HCT116 (cell line): ENCODE measurements around the gene CCDC185. TPM values are rescaled to one million over a fixed set of nuclear protein-coding genes. Genes with fewer than 3 reads are reported as not detected.
A peak's percentile ranks its signal among the peaks of the same experiment; 100 is the strongest.

Experiments
- ATAC-seq: fragments of 200-7000 bp; cut with Tn5 transposase; 2 replicates; pipeline ENCODE4 v1.9.1; 2020; ENCODE audit warnings: mild to moderate bottlenecking, moderate library complexity
- BruUV-seq: library from RNA; stranded (reverse); fragments of 400-500 nt; replicated peaks from 2 replicates; lab custom pipeline; 2021; lab: Mats Ljungman, UMichigan
- CTCF ChIA-PET: fragments of 300-600 bp; sonication (Branson Sonifier 250); formaldehyde crosslinking; loops from one replicate; lab custom pipeline; 2021; ENCODE audit warnings: antibody characterized with exemption; lab: Charles Lee
- POLR2A ChIA-PET: fragments of 300-600, 350-600 bp; sonication (Branson Sonifier 250); formaldehyde crosslinking; loops from one replicate; lab custom pipeline; 2021; ENCODE audit warnings: antibody characterized with exemption; lab: Charles Lee
- RAD21 ChIA-PET, 2 experiments: fragments of 300-600 bp; sonication (Branson Sonifier 250); formaldehyde crosslinking; loops; one replicate each; lab custom pipeline; 2023; ENCODE audit warnings: low total read pairs in 2 of 2; ENCODE audit not compliant: uncharacterized antibody in 2 of 2, unreplicated experiment in 2 of 2, low non-redundant PET in 1 of 2; lab: Charles Lee
- DNase-seq: peaks from one replicate; pipeline ENCODE4 v3.0.0-alpha.2; 2010; ENCODE audit warnings: low read depth, low spot score
- H2AFZ ChIP-seq: fragments of 200-600 bp; shearing (Covaris generic), sonication (generic); 2 replicates; pipeline ENCODE4 v1.6.1; 2017; ENCODE audit warnings: low read depth, mixed run types, mixed read lengths, antibody characterized with exemption, low read length; ENCODE audit not compliant: poor library complexity, severe bottlenecking
- H3K27ac ChIP-seq: 2 replicates; pipeline ENCODE4 v1.5.1; 2012; ENCODE audit warnings: low read depth, low read length
- H3K27me3 ChIP-seq: fragments of 200-600 bp; sonication (generic); 2 replicates; pipeline ENCODE4 v1.6.1; 2016; ENCODE audit warnings: mixed run types, low read length, mixed read lengths; ENCODE audit not compliant: insufficient read depth
- H3K36me3 ChIP-seq, 2 experiments: fragments of 200-500 bp in 1 of 2; fragments of 200-600 bp in 1 of 2; sonication (Bioruptor generic) in 1 of 2; sonication (generic) in 1 of 2; 2 replicates each; pipeline versions ENCODE4 v1.5.1 to v1.6.1; 2014 to 2016; ENCODE audit warnings: low read length in 2 of 2, inconsistent platforms in 1 of 2, mixed read lengths in 1 of 2, mixed run types in 1 of 2; ENCODE audit not compliant: insufficient read depth in 2 of 2, control insufficient read depth in 1 of 2
- H3K4me1 ChIP-seq, 2 experiments: fragments of 200-600 bp in 1 of 2; sonication (generic) in 1 of 2; 2 replicates each; pipeline versions ENCODE4 v1.5.1 to v1.6.1; 2012 to 2017; ENCODE audit warnings: low read length in 2 of 2, inconsistent platforms in 1 of 2, mild to moderate bottlenecking in 1 of 2, mixed read lengths in 1 of 2, mixed run types in 1 of 2, moderate library complexity in 1 of 2; ENCODE audit not compliant: insufficient read depth in 2 of 2, control insufficient read depth in 1 of 2
- H3K4me2 ChIP-seq: fragments of 200-600 bp; sonication (generic); 2 replicates; pipeline ENCODE4 v1.6.1; 2017; ENCODE audit warnings: mixed run types, low read length, mixed read lengths
- H3K4me3 ChIP-seq, 2 experiments: fragments of 200-600 bp in 1 of 2; sonication (generic) in 1 of 2; replicated peaks in 1 of 2; 2 replicates each; pipeline ENCODE4 v1.5.1; 2011 to 2016; ENCODE audit warnings: low read length in 2 of 2, control low read depth in 1 of 2, low read depth in 1 of 2, mild to moderate bottlenecking in 1 of 2, mixed read lengths in 1 of 2, mixed run types in 1 of 2
- H3K79me2 ChIP-seq: fragments of 200-600 bp; sonication (generic); 2 replicates; pipeline ENCODE4 v1.6.1; 2017; ENCODE audit warnings: mild to moderate bottlenecking, mixed run types, low read length, moderate library complexity, mixed read lengths; ENCODE audit not compliant: insufficient read depth
- H3K9ac ChIP-seq: fragments of 200-600 bp; sonication (generic); 2 replicates; pipeline ENCODE4 v1.6.1; 2016; ENCODE audit warnings: low read length, mixed read lengths
- H3K9me2 ChIP-seq: fragments of 200-600 bp; sonication (generic), shearing (Covaris generic); 2 replicates; pipeline ENCODE4 v1.6.1; 2017; ENCODE audit warnings: mixed run types, mild to moderate bottlenecking, moderate library complexity; ENCODE audit not compliant: insufficient read depth
- H3K9me3 ChIP-seq, 2 experiments: fragments of 200-500 bp in 1 of 2; fragments of 200-600 bp in 1 of 2; sonication (Bioruptor generic) in 1 of 2; sonication (generic) in 1 of 2; 2 replicates each; pipeline ENCODE4 v1.6.1; 2014 to 2017; ENCODE audit warnings: low read length in 2 of 2, mixed read lengths in 2 of 2, inconsistent platforms in 1 of 2, low read depth in 1 of 2, mild to moderate bottlenecking in 1 of 2, mixed run types in 1 of 2, moderate library complexity in 1 of 2; ENCODE audit not compliant: control insufficient read depth in 1 of 2, insufficient read depth in 1 of 2
- H4K20me1 ChIP-seq: fragments of 200-600 bp; sonication (generic), shearing (Covaris generic); 2 replicates; pipeline ENCODE4 v1.6.1; 2017; ENCODE audit warnings: mixed run types, mild to moderate bottlenecking, moderate library complexity; ENCODE audit not compliant: insufficient read depth
- CBX3 ChIP-seq: IDR thresholded peaks from 2 replicates; pipeline ENCODE4 v1.6.1; 2012; ENCODE audit warnings: low read depth
- CEBPB ChIP-seq: IDR thresholded peaks from 2 replicates; pipeline ENCODE4 v1.6.1; 2012; ENCODE audit warnings: low read depth
- CTCF ChIP-seq, 3 experiments: fragments of 200-600 bp in 1 of 3; sonication (generic) in 1 of 3; IDR thresholded peaks in 2 of 3; conservative IDR thresholded peaks in 1 of 3; 2 replicates each; pipeline ENCODE4 v1.5.1; 2012 to 2017; ENCODE audit warnings: low read depth in 2 of 3, low read length in 2 of 3, antibody characterized with exemption in 1 of 3, borderline replicate concordance in 1 of 3, control low read depth in 1 of 3, mild to moderate bottlenecking in 1 of 3, mixed read lengths in 1 of 3, mixed run types in 1 of 3, moderate library complexity in 1 of 3; ENCODE audit not compliant: insufficient read depth in 1 of 3
- EGR1 ChIP-seq: IDR thresholded peaks from 2 replicates; pipeline ENCODE4 v1.6.1; 2012; ENCODE audit warnings: low read depth
- EZH2 ChIP-seq: fragments of 200-600 bp; sonication (generic); IDR thresholded peaks from 2 replicates; pipeline ENCODE4 v1.6.1; 2017; ENCODE audit warnings: antibody characterized with exemption, mixed run types
- EZH2phosphoT487 ChIP-seq: fragments of 200-600 bp; IDR thresholded peaks from 2 replicates; pipeline ENCODE4 v1.6.1; 2018; ENCODE audit warnings: antibody characterized with exemption, borderline replicate concordance
- POLR2A ChIP-seq: IDR thresholded peaks from 2 replicates; pipeline ENCODE4 v1.7.0; 2011; ENCODE audit warnings: borderline replicate concordance; ENCODE audit not compliant: insufficient read depth, insufficient read length; ENCODE audit errors: extremely low read depth
- POLR2AphosphoS5 ChIP-seq: IDR thresholded peaks from 2 replicates; pipeline ENCODE4 v1.6.1; 2011; ENCODE audit warnings: mild to moderate bottlenecking, low read depth, low read length, moderate library complexity
- RAD21 ChIP-seq: IDR thresholded peaks from 2 replicates; pipeline ENCODE4 v1.6.1; 2012; ENCODE audit warnings: low read depth, mild to moderate bottlenecking
- SP1 ChIP-seq: IDR thresholded peaks from 2 replicates; pipeline ENCODE4 v1.6.1; 2012; ENCODE audit warnings: low read depth
- SRF ChIP-seq: IDR thresholded peaks from 2 replicates; pipeline ENCODE4 v1.6.1; 2012; ENCODE audit warnings: low read depth
- ZBTB33 ChIP-seq: IDR thresholded peaks from 2 replicates; pipeline ENCODE4 v1.6.1; 2011; ENCODE audit warnings: mild to moderate bottlenecking, low read length, moderate library complexity; ENCODE audit not compliant: insufficient replicate concordance; ENCODE audit errors: extremely low read depth
- ZFX ChIP-seq: fragments of 450-650 bp; IDR thresholded peaks from 2 replicates; pipeline ENCODE4 v1.6.1; 2017
- ZNF274 ChIP-seq: fragments of 200-500 bp; sonication (Bioruptor generic); IDR thresholded peaks from 2 replicates; pipeline ENCODE4 v1.6.1; 2014; ENCODE audit warnings: mild to moderate bottlenecking, low read depth, low read length, inconsistent platforms
- intact Hi-C: fragments of 100-400 bp; cut with micrococcal nuclease; formaldehyde crosslinking; loops from 2 replicates; pipeline ENCODE4 v1.10.0; 2022
- total RNA-seq: library from RNA; stranded (reverse); gene quantifications from one replicate; pipeline ENCODE4 v1.2.1, GENCODE V29; 2021; ENCODE audit not compliant: unreplicated experiment

CCDC185 gene
- total RNA-seq, 1 experiment from 2014 or later: not detected

DNA sequence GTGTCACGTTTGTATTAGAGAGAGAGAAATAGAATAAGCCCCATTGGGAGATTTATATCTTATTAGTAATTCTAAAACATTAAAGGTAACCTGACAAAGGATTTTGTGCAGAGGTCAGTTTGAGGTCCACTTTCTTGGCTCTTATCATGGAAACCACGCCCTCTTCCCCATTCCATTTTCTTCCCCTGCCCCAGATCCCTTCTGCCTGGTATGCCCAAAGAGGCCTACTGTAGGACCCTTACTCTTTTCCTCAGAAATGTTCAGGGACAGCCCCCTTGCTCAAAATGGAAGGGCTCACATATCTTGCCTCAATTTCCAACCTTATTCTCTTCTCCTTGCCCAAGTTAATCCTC, 9.6 kb downstream of the CCDC185 start:
- H4K20me1 ChIP-seq: no peaks in the 10 kb centered on the region
- peak overlapping the region; percentile 85 for H2AFZ ChIP-seq
- no peak overlapping the region for H3K9ac ChIP-seq
- no peaks in the 10 kb centered on the region for H3K79me2 ChIP-seq
- RAD21 ChIA-PET: no interaction called here
- no peak for DNase-seq
- H3K27me3 ChIP-seq: no peaks in the 10 kb centered on the region
- no peaks in the 10 kb centered on the region for H3K9me3 ChIP-seq
- no peak overlapping the region for H3K4me3 ChIP-seq
- H3K4me2 ChIP-seq: peak overlapping the region; percentile 60
- H3K27ac ChIP-seq: no peak overlapping the region
- peaks cover 11 to 19% of the 10 kb centered on the region in 2 experiments for H3K4me1 ChIP-seq
- TF ChIP-seq ZNF274: no peak
- no peak for TF ChIP-seq ZBTB33
- no peak for TF ChIP-seq POLR2A
- no peak for TF ChIP-seq ZFX
- CTCF ChIA-PET: no interaction called here
- intact Hi-C loops: no loop called here
- BruUV-seq: no TSS peak
- POLR2A ChIA-PET: no interaction called here
- peak; percentile 50 for ATAC-seq
- no peaks in the 10 kb centered on the region for H3K36me3 ChIP-seq
- no peaks in the 10 kb centered on the region for H3K9me2 ChIP-seq

GRCh38 chr1:223403184-223403815, 10.1 kb downstream of the CCDC185 start:
- no peak for DNase-seq
- Histone ChIP-seq H3K9ac (no peak overlapping the region), H3K79me2 (no peaks in the 10 kb centered on the region), H3K36me3 (no peaks in the 10 kb centered on the region), H2AFZ (peak overlapping the region; percentile 85), H3K4me2 (peak overlapping the region; percentile 60), H3K9me3 (no peaks in the 10 kb centered on the region), H3K4me3 (no peak overlapping the region), H3K27ac (no peak overlapping the region), H3K4me1 (peaks cover 11 to 19% of the 10 kb centered on the region in 2 experiments), H3K27me3 (no peaks in the 10 kb centered on the region), H3K9me2 (no peaks in the 10 kb centered on the region), H4K20me1 (no peaks in the 10 kb centered on the region)
- no peak for ATAC-seq
- no TSS peak for BruUV-seq
- ChIA-PET POLR2A (no interaction called here), CTCF (no interaction called here), RAD21 (no interaction called here)
- intact Hi-C loops: no loop called here
- no peak for TF ChIP-seq RAD21
- TF ChIP-seq CBX3: no peak
- no peak for TF ChIP-seq CEBPB
- no peak for TF ChIP-seq EZH2
- TF ChIP-seq ZFX: no peak
- TF ChIP-seq ZBTB33: no peak
- TF ChIP-seq POLR2AphosphoS5: no peak
- no peak for TF ChIP-seq SRF
- no peak for TF ChIP-seq EZH2phosphoT487
- no peak for TF ChIP-seq ZNF274
- TF ChIP-seq POLR2A: no peak
- TF ChIP-seq EGR1: no peak
- no peak for TF ChIP-seq CTCF (IDR thresholded peaks at IDR 0.05 in 2 of 3, conservative IDR thresholded peaks at IDR 0.05 in 1 of 3; ENCODE audit: borderline replicate concordance in 1 of 3, insufficient read depth in 1 of 3, low read depth in 2 of 3, low read length in 2 of 3)
- no peak for TF ChIP-seq SP1
